UCSD-AML1 (cell line): ENCODE data around the gene ORM2.
"Not testable (repeated sequence)": the region's sequence is repeated elsewhere in the genome, so short reads cannot be mapped to it uniquely, and the experiment has no call there.

ENCODE experiments used
- DNase-seq: peaks from one replicate; lab custom pipeline; 2025; ENCODE audit not compliant: unreplicated experiment; lab: John Stamatoyannopoulos, UW

ORM2 gene

GRCh38 chr9:114330636-114331035 is 967 bp downstream of the ORM2 start:
- no peak for DNase-seq

- not testable (repeated sequence) for DNase-seq
Observed at GRCh38 chr9:114331229-114332195, 1.8 kb downstream of the ORM2 start.

- not testable (repeated sequence) for DNase-seq
Observed at GRCh38 chr9:114332474-114333040, 2.9 kb downstream of the ORM2 start.

DNA sequence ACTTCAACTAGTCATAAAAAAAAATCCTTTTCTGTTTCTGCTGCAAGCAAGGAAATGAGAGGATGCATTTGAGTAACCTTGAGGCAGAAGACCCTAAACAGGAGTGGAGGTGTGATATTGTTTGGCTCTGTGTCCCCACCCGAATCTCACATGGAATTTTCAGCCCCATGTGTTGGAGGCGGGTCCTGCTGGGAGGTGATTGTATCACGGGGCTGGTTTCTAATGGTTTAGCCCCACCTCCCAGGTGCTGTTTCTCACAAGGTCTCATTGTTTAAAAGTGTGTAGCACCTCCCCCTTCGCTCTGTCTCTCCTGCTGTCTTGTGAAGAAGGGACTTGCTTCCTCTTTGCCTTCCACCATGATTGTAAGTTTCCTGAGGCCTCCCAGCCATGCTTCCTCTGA is 4.0 kb downstream of the ORM2 start:
- not testable (repeated sequence) for DNase-seq

DNA sequence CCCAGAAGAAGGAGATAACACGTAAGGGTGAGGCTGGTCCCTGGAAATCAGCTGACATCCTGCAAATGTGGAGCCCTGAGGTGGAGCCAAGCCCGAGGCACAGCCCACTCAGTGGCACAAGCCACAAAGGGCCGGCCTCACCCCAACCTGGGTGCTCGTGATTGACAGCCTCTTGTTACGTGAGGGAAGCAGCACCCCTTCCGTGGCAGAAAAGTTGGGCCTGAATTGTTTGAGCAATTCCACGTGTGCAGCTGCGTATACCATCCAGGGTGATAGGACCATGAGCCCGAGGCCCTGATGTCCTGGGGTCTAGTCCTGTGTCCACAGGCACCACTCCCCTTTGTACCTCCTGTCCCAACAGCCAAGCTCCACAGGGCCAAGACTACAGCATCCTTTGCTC is 4.8 kb downstream of the ORM2 start:
- DNase-seq, result no peak

- DNase-seq, result no peak
Observed at GRCh38 chr9:114335745-114336144, 6.1 kb downstream of the ORM2 start.

GRCh38 chr9:114336157-114336556 is 6.5 kb downstream of the ORM2 start:
- DNase-seq, result no peak

DNA sequence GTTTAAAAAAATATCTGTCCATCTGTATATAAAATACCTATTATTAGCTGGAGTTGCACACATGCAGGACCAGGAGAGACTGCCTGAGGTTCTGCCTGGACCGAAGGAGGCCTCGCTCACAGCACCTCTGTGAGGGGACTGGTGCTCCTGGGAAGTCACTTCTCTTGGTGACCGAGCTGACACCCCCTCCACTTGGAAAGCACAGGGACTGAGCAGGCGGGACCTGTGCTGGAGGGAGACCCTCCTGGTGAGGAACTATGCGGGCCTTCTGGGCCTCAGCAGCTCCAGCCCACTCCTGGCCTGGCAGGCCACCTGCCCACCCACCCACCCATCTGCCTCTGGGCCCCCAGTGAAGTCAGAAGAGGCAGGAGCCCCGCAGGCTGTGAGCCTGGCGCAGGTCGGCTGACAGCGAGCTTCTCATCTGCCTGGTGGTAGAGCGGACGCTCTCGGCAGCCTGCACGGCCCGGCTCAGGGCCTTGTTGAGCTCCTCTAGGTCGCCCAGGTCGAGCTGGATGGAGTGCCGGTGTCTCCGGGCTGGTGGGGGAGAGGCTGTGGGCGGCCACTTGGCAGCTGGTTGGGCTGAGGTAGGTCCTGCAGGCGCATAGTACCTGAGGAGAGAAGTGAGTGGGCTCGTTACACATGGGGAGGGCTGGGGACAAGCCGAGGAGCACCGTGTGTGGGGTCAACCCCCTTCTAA is 7.2 kb downstream of the ORM2 start:
- no peak for DNase-seq

DNA sequence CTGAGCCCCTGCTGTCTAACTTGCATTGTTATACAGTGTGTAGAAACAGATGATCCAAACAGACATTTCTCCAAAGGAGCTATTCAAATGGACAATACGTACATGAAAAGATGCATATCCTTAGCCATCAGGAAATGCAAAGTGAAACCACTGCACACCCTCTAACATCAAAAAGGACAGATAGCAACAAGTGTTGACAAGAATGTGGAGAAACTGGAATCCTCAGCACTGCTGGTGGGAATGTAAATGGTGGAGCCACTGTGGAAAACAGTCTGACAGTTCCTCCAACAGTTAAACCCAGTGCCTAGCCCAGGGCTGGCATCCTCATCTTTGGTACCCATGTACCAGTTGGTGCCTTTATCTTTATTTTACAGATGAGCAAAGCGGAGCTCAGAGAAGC is 8.5 kb downstream of the ORM2 start:
- DNase-seq, result no peak

GRCh38 chr9:114339130-114339908 is 9.7 kb downstream of the ORM2 start:
- DNase-seq, result peak; percentile 65

GRCh38 chr9:114341152-114341830 is 11.6 kb downstream of the ORM2 start:
- no peak for DNase-seq

DNA sequence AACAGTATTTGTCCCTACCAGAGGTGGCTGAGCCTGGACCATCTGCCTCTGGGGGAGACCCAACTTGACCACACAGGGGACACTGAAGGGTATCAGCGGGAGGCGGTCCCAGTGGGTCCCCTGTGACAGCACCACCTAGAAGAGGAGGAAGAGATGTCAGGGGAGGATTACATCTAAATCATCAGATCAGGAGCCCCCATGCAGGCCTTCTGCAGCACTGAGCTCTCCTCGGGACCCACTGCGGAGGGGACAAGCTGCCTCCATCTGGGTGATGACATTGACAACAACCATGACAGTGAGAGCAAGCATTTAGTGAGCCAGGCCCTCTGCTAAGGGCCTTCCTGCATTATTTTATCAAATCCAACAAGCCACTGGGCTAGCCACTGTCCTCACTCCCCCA is 12.3 kb downstream of the ORM2 start:
- no peak for DNase-seq

DNA sequence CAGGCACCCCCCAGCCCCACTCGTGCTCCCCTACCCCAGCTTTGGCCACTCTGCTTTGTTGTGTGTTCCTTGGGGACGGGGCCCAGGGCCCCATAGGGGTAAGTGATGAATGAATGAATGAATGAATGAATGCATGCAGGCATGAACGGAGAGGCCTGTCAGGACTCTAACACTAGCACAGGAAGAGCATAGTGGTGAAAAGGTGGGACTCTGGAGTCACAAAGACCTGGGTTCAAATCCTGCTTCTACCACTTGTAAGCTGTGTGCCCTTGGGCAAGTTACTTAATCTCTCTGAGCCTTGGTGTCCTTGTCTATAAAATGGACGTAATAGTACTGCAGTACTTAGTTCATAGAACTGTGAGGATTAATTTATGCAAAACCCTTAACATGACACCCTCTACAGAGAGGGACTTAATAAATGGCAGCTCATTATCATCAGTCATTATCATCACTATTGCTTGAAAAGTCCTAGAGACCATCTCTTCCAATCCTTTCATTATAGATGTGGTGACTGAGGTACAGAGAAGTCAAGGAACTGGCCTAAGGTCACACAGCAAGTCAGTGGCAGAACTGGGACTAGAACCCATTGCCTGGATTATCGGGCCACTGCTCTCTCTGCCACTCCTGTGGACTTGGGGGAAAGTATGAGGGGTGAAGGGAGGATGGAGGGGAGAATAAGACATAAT is 13.2 kb downstream of the ORM2 start:
- no peak for DNase-seq

- DNase-seq, result no peak
Observed at GRCh38 chr9:114343471-114344187, 14.0 kb downstream of the ORM2 start.

- DNase-seq, result no peak
Observed at GRCh38 chr9:114344188-114344566, 14.5 kb downstream of the ORM2 start.

DNA sequence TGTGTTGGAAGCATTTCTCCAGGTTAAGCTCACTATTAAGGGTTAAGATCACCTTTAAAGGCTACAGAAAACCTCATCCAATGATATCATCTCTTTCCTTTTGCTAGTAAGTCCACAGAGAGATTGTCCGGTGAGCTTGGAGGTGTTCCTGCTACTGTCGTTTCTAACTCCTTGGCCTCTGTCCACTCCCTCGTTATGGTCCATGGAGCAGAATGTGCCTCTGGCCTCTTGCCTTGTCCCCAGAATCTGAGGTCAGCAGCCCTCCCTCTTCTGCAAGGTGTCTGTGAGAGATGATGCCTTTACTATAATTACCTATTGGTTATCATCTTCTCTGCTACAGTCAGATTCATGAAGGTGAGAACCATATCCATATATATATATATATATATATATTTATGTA is 15.0 kb downstream of the ORM2 start:
- DNase-seq, result no peak

DNA sequence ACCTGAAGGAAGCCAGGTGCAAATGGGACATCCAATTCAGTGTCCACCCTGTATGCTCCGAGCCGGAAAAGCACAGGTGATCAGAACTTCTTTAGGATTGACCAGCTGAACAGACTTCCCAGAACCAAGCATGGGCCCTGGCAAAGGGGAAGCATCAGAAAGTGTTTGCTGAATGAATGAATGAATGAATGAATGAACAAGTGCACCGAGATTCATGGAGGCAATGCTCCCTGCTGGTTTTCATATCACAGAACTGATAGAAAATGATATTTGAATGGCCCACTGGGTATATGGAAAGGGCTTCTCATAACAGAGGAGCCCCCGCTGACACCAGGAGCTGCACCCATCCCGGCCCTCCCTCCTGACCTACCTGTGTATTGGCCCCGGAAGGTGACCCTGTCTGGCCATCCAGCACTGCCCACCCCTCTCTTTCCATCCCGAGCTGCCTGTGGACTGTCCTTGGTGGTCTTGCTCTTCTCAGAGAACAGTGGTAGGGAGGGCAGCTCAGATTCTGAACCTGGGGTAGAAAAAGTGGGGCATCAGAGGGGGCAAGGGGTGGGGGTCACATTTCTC is 15.9 kb downstream of the ORM2 start:
- no peak for DNase-seq

- no peak for DNase-seq
Observed at GRCh38 chr9:114346146-114346545, 16.5 kb downstream of the ORM2 start.

DNA sequence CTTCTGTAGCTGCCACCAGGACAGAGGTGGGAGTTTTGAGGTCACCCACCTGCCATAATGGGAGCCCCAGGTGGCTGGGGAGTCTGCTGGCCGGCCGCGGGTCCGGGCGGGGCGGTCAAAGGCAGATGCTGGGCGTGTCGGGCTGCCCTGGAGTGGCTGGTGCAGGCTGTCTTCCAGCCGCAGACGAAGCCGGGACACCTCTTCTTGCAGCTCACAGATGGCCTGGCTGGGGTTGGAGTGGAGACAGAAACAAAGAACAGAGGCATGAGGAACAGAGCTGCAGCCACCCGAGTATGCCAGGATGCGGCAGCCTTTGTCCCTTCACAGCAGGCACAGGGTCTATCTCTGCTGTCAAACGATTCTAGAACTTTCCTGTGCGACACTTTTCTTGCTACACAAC is 18.0 kb downstream of the ORM2 start:
- no peak for DNase-seq
